Cardiac fibroblast (primary cell): ENCODE data around the gene TSPOAP1.

Experiments used
- DNase-seq, 2 donors: peaks; one replicate each; pipeline versions ENCODE4 v3.0.0 to v3.0.0-alpha.2; 2010; ENCODE audit warnings: low read depth in 2 of 2
- H3K4me3 ChIP-seq, 2 donors: replicated peaks in 1 of 2; 1 replicate in 1 of 2; 2 replicates in 1 of 2; pipeline ENCODE4 v1.5.1; 2011; ENCODE audit warnings: low read depth in 2 of 2, low read length in 2 of 2, mild to moderate bottlenecking in 2 of 2, moderate library complexity in 1 of 2
- TF ChIP-seq, protein P1 (sequence below): IDR thresholded peaks from one replicate; pipeline ENCODE4 v1.5.1; 2011; ENCODE audit warnings: low read depth, mild to moderate bottlenecking, low read length, inconsistent platforms

Gene TSPOAP1

GRCh38 chr17:58327363-58328194 lies 1.0 kb downstream of the TSPOAP1 start:
- H3K4me3 ChIP-seq = no peak overlapping the region
- no peak for DNase-seq
- TF ChIP-seq, protein P1, sequence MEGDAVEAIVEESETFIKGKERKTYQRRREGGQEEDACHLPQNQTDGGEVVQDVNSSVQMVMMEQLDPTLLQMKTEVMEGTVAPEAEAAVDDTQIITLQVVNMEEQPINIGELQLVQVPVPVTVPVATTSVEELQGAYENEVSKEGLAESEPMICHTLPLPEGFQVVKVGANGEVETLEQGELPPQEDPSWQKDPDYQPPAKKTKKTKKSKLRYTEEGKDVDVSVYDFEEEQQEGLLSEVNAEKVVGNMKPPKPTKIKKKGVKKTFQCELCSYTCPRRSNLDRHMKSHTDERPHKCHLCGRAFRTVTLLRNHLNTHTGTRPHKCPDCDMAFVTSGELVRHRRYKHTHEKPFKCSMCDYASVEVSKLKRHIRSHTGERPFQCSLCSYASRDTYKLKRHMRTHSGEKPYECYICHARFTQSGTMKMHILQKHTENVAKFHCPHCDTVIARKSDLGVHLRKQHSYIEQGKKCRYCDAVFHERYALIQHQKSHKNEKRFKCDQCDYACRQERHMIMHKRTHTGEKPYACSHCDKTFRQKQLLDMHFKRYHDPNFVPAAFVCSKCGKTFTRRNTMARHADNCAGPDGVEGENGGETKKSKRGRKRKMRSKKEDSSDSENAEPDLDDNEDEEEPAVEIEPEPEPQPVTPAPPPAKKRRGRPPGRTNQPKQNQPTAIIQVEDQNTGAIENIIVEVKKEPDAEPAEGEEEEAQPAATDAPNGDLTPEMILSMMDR = no peak

GRCh38 chr17:58326609-58327362 lies 1.8 kb downstream of the TSPOAP1 start:
- no peak overlapping the region for H3K4me3 ChIP-seq
- no peak for DNase-seq
- TF ChIP-seq, protein P1 = no peak

DNA sequence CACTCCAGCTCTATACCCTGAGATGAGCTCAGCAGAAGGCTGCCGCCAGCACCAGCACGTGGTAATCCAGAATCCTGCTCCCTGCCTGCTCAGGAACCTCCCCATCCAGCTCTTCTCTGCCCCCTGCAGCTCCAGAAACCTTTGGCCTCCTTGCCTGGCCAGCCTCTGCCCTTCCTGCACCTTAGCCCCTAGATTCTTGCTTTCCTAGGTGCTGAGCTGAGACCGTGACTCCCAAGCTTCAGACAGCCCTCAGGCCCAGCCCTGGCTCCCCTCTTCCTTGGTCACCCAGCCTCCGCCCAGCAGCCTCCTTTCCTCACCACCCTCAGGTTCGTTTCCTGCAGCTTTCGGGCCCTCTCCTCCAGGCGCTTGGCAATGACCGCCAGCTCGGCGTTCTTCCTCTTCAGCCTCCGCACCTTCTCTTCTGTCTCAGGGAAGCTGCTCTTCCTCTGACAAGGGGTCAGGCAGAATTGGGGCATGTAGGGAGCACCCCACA lies 2.6 kb downstream of the TSPOAP1 start:
- DNase-seq = no peak
- TF ChIP-seq, protein P1 = no peak
- H3K4me3 ChIP-seq = no peak overlapping the region

GRCh38 chr17:58325289-58325726 lies 3.3 kb downstream of the TSPOAP1 start:
- no peak overlapping the region for H3K4me3 ChIP-seq
- TF ChIP-seq, protein P1 = no peak
- no peak for DNase-seq

DNA sequence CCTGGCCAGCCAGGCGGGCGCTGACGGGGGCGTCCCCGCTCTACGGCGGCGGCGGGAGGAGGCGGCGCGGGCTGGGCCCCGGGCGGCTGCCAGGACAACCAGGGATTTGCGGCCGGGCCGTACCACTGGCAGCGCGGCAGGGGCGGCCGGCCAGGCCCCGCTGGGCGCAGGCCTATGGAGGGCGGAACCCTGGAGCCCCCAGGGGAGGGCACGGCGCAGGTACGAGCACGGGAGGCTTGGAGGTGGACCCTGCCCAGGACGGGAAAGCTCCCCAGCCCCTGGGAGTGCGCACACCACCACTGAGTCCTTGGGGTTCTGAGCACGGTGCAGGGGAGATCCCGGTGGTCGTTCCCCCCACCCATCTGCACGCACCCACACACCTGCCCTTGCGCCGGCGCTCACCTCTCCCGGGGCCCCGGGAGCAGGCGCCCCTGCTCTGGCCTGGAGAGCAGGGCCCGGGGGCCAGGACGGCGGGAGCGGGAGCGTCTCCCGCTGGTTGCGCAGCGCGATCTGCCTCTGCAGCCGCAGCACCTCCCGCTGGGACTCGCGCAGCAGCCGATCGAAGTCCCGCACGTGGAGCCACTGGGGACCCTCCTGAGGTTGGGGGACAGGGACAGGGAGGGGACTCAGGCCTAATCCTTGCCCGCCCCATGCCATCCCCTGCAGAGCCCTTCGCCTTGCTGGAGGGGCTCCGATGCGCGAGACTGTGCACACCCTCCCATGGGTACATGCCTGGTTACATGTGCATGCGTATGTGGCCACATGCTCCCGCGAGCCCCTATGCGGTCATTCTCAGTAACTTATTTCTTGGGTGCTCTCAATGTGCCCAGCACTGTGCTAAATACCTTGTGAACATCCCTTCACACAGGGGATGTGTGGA lies 3.9 kb downstream of the TSPOAP1 start:
- TF ChIP-seq, protein P1 = no peak
- DNase-seq = peak in 1 of 2 donors; percentile 38
- peak overlapping the region in 1 of 2 donors; percentile 49 for H3K4me3 ChIP-seq

DNA sequence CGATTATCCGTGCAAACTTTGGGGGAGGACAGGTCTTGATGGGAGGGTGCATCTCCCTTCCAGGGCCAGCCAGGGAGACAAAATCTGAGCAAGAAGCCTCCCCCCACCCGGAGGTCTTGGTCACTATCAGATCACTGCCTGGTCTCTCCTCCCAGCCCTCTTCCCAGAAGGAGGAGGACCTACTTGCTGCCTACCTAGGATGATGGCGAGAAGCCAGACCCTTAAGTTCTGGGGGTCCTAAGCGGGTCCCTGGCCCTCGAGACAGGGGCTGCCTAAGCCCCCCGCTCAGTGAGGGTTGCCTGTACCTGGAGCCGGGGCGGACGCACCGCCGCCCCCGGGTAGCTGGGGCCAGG lies 4.6 kb downstream of the TSPOAP1 start:
- no peak for DNase-seq
- H3K4me3 ChIP-seq = peak overlapping the region in 1 of 2 donors; percentile 21
- TF ChIP-seq, protein P1 = no peak
